T-helper 17 cell (primary cell): ENCODE results near the gene LENEP. TPM values are rescaled to one million over a fixed set of nuclear protein-coding genes. Genes with fewer than 3 reads are reported as not detected.

ENCODE experiments used
- ATAC-seq: fragments of 150-1000 bp; cut with Tn5 transposase; 2 replicates; pipeline ENCODE4 v1.10.0; 2021; ENCODE audit warnings: mild to moderate bottlenecking, moderate library complexity
- DNase-seq, 3 donors: peaks; one replicate each; pipeline versions ENCODE4 v3.0.0 to v3.0.0-alpha.2; 2020 to 2021
- H3K9me3 ChIP-seq: one replicate; pipeline ENCODE4 v1.7.0; 2013; ENCODE audit warnings: low read length, mild to moderate bottlenecking; ENCODE audit not compliant: control insufficient read depth, poor library complexity, severe bottlenecking
- H3K27ac Mint-ChIP-seq: one replicate; pipeline ENCODE4 v1.8.0; 2022; ENCODE audit warnings: mild to moderate bottlenecking, moderate library complexity, mixed read lengths
- H3K27me3 Mint-ChIP-seq: one replicate; pipeline ENCODE4 v1.8.0; 2022; ENCODE audit warnings: mixed read lengths
- H3K36me3 Mint-ChIP-seq: one replicate; pipeline ENCODE4 v1.8.0; 2022; ENCODE audit warnings: low read depth, mixed read lengths
- H3K4me1 Mint-ChIP-seq: one replicate; pipeline ENCODE4 v1.8.0; 2022; ENCODE audit warnings: mild to moderate bottlenecking, mixed read lengths
- H3K4me3 Mint-ChIP-seq: one replicate; pipeline ENCODE4 v1.8.0; 2022; ENCODE audit warnings: mild to moderate bottlenecking, moderate library complexity, mixed read lengths
- total RNA-seq, 4 donors: library from RNA in 2 of 4; stranded (reverse) in 2 of 4; gene quantifications; one replicate each; pipeline ENCODE4 v1.2.3 and lab custom pipeline; 2022 to 2026

Gene LENEP
- total RNA-seq, 2 donors from 2014 or later: not detected

DNA sequence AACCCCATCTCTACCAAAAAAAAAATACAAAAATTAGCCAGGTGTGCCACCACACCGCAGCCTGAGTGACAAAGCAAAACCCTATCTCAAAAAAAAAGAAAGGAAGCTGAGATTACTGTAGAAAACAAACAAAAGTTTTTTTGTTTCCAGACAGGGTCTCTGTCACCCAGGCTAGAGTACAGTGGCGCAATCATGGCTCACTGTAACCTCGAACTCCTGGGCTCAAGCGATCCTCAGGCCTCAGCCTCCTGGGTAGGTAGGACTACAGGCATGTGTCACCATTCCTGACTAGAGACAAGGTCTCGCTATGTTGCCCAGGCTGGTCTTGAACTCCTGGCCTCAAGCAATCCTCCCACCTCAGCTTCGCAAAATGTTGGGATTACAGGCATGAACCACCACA, 29.0 kb upstream of the LENEP start:
- no peaks in the 10 kb centered on the region for H3K9me3 ChIP-seq
- Mint-ChIP-seq H3K4me1 (peaks cover 29% of the 10 kb centered on the region), H3K36me3 (peaks cover 11% of the 10 kb centered on the region), H3K27ac (peak overlapping the region; percentile 66), H3K27me3 (no peaks in the 10 kb centered on the region), H3K4me3 (no peak overlapping the region)
- ATAC-seq (no peak), DNase-seq (no peak)

- Mint-ChIP-seq H3K27me3 (no peaks in the 10 kb centered on the region), H3K36me3 (peaks cover 12% of the 10 kb centered on the region), H3K4me3 (no peak overlapping the region), H3K27ac (no peak overlapping the region), H3K4me1 (peaks cover 24% of the 10 kb centered on the region)
- H3K9me3 ChIP-seq: no peaks in the 10 kb centered on the region
- no peak for DNase-seq
- no peak for ATAC-seq
Observed at GRCh38 chr1:154966111-154966510, 27.3 kb upstream of the LENEP start.

DNA sequence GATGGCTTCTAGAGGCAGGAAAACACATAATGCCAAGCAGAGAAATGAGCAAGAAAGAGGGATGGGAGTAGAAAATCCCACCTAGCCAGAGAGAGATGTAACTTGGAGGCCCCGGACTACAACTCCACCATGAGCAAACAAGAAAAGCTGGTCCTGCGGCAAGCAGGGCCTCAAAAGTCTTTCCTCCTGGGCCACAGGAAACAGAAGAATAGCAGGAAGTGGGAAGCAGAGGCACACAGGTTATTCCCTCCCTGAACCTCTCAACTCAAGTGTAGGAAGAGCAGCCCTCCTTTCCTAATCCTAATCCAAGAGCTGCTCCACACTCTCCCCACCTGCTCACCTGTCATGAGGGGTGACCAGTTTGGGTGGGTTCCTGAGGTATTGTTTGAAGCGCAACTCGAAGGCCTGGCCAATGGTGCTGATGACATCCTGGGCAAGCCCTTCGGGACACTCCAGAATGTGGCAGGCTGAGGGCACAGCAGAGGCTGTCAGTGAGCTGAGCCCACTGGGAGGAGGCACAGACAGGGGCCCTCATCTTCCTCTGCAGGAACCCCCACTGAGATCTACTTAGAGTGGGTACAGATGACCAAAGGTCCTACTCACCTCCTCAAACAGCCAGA, 25.9 kb upstream of the LENEP start:
- H3K9me3 ChIP-seq: no peaks in the 10 kb centered on the region
- H3K27ac Mint-ChIP-seq: peak overlapping the region; percentile 87
- no peak overlapping the region for H3K4me3 Mint-ChIP-seq
- peaks cover 32% of the 10 kb centered on the region for H3K4me1 Mint-ChIP-seq
- H3K27me3 Mint-ChIP-seq: no peaks in the 10 kb centered on the region
- no peak for ATAC-seq
- peaks cover 12% of the 10 kb centered on the region for H3K36me3 Mint-ChIP-seq
- DNase-seq: no peak

- peaks cover 30% of the 10 kb centered on the region for H3K4me1 Mint-ChIP-seq
- H3K4me3 Mint-ChIP-seq: no peak overlapping the region
- DNase-seq (no peak), ATAC-seq (no peak)
- H3K27ac Mint-ChIP-seq: peak overlapping the region; percentile 87
- H3K36me3 Mint-ChIP-seq: peaks cover 11% of the 10 kb centered on the region
- no peaks in the 10 kb centered on the region for H3K27me3 Mint-ChIP-seq
- H3K9me3 ChIP-seq: no peaks in the 10 kb centered on the region
Observed at GRCh38 chr1:154968731-154969130, 24.7 kb upstream of the LENEP start.

DNA sequence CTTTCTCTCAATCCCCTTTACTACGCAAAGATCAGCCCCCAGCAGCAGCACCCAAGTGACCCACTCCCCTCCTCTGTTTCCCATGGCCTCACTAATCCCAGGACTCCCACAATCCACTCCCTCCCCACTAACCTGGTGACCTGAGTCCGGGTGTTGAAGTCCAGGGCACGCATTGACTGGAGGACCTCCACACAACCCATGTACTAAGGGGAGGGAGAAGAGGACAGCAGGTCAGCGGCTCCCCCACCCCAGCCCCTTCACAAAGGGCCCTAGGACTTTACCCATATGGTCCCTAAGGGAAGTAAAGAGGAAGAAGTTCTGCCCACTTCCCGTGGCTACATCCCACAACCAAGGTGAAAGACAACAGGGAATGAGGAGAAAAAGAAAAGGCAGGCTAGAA, 24.1 kb upstream of the LENEP start:
- peaks cover 27% of the 10 kb centered on the region for H3K4me1 Mint-ChIP-seq
- ATAC-seq (no peak), DNase-seq (no peak)
- H3K4me3 Mint-ChIP-seq: no peak overlapping the region
- no peaks in the 10 kb centered on the region for H3K9me3 ChIP-seq
- H3K27me3 Mint-ChIP-seq: no peaks in the 10 kb centered on the region
- peak overlapping the region; percentile 87 for H3K27ac Mint-ChIP-seq
- H3K36me3 Mint-ChIP-seq: peaks cover 9% of the 10 kb centered on the region

GRCh38 chr1:154969860-154970452, 23.4 kb upstream of the LENEP start:
- Mint-ChIP-seq H3K4me1 (peaks cover 27% of the 10 kb centered on the region), H3K27me3 (no peaks in the 10 kb centered on the region), H3K36me3 (peaks cover 9% of the 10 kb centered on the region), H3K4me3 (no peak overlapping the region), H3K27ac (peak overlapping the region; percentile 87)
- no peak for DNase-seq
- ATAC-seq: no peak
- no peaks in the 10 kb centered on the region for H3K9me3 ChIP-seq

GRCh38 chr1:154970631-154971340, 22.6 kb upstream of the LENEP start, which contains the start of gene SHC1:
SHC1 (minus strand) TSS chr1:154970747; CDS start chr1:154970526, 221 bp downstream.
- no peak for DNase-seq
- ATAC-seq: no peak
- Mint-ChIP-seq H3K27me3 (no peaks in the 10 kb centered on the region), H3K36me3 (peaks cover 9% of the 10 kb centered on the region), H3K27ac (peak within 1 kb of the TSS; percentile 87), H3K4me3 (peak within 1 kb of the TSS; percentile 57), H3K4me1 (peaks cover 27% of the 10 kb centered on the region)
- no peaks in the 10 kb centered on the region for H3K9me3 ChIP-seq

GRCh38 chr1:154971341-154971998, 21.9 kb upstream of the LENEP start:
- H3K27me3 Mint-ChIP-seq: no peaks in the 10 kb centered on the region
- peaks cover 9% of the 10 kb centered on the region for H3K36me3 Mint-ChIP-seq
- no peaks in the 10 kb centered on the region for H3K9me3 ChIP-seq
- DNase-seq (no peak), ATAC-seq (no peak)
- H3K4me1 Mint-ChIP-seq: peaks cover 27% of the 10 kb centered on the region
- no peak overlapping the region for H3K27ac Mint-ChIP-seq
- peak overlapping the region; percentile 57 for H3K4me3 Mint-ChIP-seq

GRCh38 chr1:154972213-154972516, 21.2 kb upstream of the LENEP start:
- no peak overlapping the region for H3K4me3 Mint-ChIP-seq
- peaks cover 9% of the 10 kb centered on the region for H3K36me3 Mint-ChIP-seq
- DNase-seq: no peak
- no peak for ATAC-seq
- peaks cover 26% of the 10 kb centered on the region for H3K4me1 Mint-ChIP-seq
- H3K27ac Mint-ChIP-seq: no peak overlapping the region
- H3K27me3 Mint-ChIP-seq: no peaks in the 10 kb centered on the region
- no peaks in the 10 kb centered on the region for H3K9me3 ChIP-seq

- Mint-ChIP-seq H3K27ac (no peak overlapping the region), H3K36me3 (peaks cover 9% of the 10 kb centered on the region), H3K27me3 (no peaks in the 10 kb centered on the region), H3K4me3 (no peak overlapping the region), H3K4me1 (peaks cover 27% of the 10 kb centered on the region)
- H3K9me3 ChIP-seq: no peaks in the 10 kb centered on the region
- ATAC-seq: no peak
- no peak for DNase-seq
Observed at GRCh38 chr1:154972517-154973343, 20.7 kb upstream of the LENEP start.

GRCh38 chr1:154973344-154974101, 19.9 kb upstream of the LENEP start:
- DNase-seq (peak; percentile 80 to 85 (median 82)), ATAC-seq (peak; percentile 18)
- Mint-ChIP-seq H3K4me1 (peaks cover 29% of the 10 kb centered on the region), H3K36me3 (peaks cover 6% of the 10 kb centered on the region), H3K27me3 (no peaks in the 10 kb centered on the region), H3K4me3 (no peak overlapping the region), H3K27ac (no peak overlapping the region)
- H3K9me3 ChIP-seq: no peaks in the 10 kb centered on the region

GRCh38 chr1:154974102-154974807, 19.1 kb upstream of the LENEP start, which contains the start of gene CKS1B:
CKS1B (plus strand) TSS chr1:154974681; CDS start chr1:154974746, 65 bp downstream.
- Mint-ChIP-seq H3K27ac (no peak within 1 kb of the TSS), H3K27me3 (no peaks in the 10 kb centered on the region), H3K4me1 (peaks cover 29% of the 10 kb centered on the region), H3K36me3 (peaks cover 3% of the 10 kb centered on the region), H3K4me3 (no peak within 1 kb of the TSS)
- DNase-seq: peak; percentile 86 to 94 (median 91)
- ATAC-seq: peak; percentile 86
- H3K9me3 ChIP-seq: no peaks in the 10 kb centered on the region
